HepG2 (cell line): ENCODE results near the gene CTPS2. TPM values are rescaled to one million over a fixed set of nuclear protein-coding genes. Genes with fewer than 3 reads are reported as not detected.

ENCODE experiments used
- ATAC-seq: fragments of 200-7000 bp; cut with Tn5 transposase; 3 replicates; pipeline ENCODE4 v1.9.1; 2020; ENCODE audit warnings: mild to moderate bottlenecking, moderate library complexity
- BruUV-seq: library from RNA; stranded (reverse); fragments of 400-500 nt; replicated peaks from 2 replicates; lab custom pipeline; 2021; lab: Mats Ljungman, UMichigan
- CTCF ChIA-PET: fragments of 300-600 bp; formaldehyde crosslinking; extraction: SDS; loops from one replicate; lab custom pipeline; 2021; ENCODE audit warnings: low total read pairs, inconsistent platforms, low intra/inter-chr PET ratio; lab: Yijun Ruan, JAX
- POLR2A ChIA-PET: fragments of 350-600 bp; sonication (Branson Sonifier 250); formaldehyde crosslinking; loops from one replicate; lab custom pipeline; 2020; ENCODE audit warnings: antibody characterized with exemption, inconsistent platforms; lab: Yijun Ruan, JAX
- DNase-seq: peaks from one replicate; pipeline ENCODE4 v3.0.0-alpha.2; 2015; ENCODE audit warnings: low spot score
- FAIRE-seq: peaks from 3 replicates; lab custom pipeline; 2011; peaks lifted over from hg19 to GRCh38; lab: Jason Lieb, UNC
- H2AFZ ChIP-seq: one replicate; pipeline ENCODE4 v1.6.1; 2011; ENCODE audit warnings: low read length, inconsistent platforms
- H3K27ac ChIP-seq: fragments of 300-600 bp; 3 replicates; pipeline ENCODE4 v1.8.0; 2011; ENCODE audit warnings: mixed run types, mild to moderate bottlenecking, mixed read lengths, low read length, inconsistent platforms; ENCODE audit not compliant: insufficient read depth; ENCODE audit errors: extremely low read length
- H3K27me3 ChIP-seq, 2 experiments: fragments of 200-600 bp in 1 of 2; 2 replicates in 1 of 2; 3 replicates in 1 of 2; pipeline versions ENCODE4 v1.6.0 to v1.8.0; 2011; ENCODE audit warnings: low read length in 2 of 2, mild to moderate bottlenecking in 2 of 2, moderate library complexity in 2 of 2, inconsistent platforms in 1 of 2; ENCODE audit not compliant: insufficient read depth in 2 of 2, control insufficient read depth in 1 of 2
- H3K36me3 ChIP-seq, 2 experiments: fragments of 200-600 bp in 1 of 2; replicated peaks in 1 of 2; 2 replicates in 1 of 2; 3 replicates in 1 of 2; pipeline versions ENCODE4 v1.5.1 to v1.8.0; 2011; ENCODE audit warnings: low read length in 2 of 2, inconsistent platforms in 1 of 2; ENCODE audit not compliant: insufficient read depth in 2 of 2, control insufficient read depth in 1 of 2
- H3K4me1 ChIP-seq: 2 replicates; pipeline ENCODE4 v1.5.1; 2012; ENCODE audit warnings: low read length, inconsistent platforms; ENCODE audit not compliant: insufficient read depth
- H3K4me2 ChIP-seq: 2 replicates; pipeline ENCODE4 v1.6.0; 2011; ENCODE audit warnings: low read depth, low read length, inconsistent platforms
- H3K4me3 ChIP-seq, 3 experiments: fragments of 200-600 bp in 1 of 3; sonication (generic), shearing (Covaris generic) in 1 of 3; replicated peaks in 1 of 3; 2 replicates each; pipeline ENCODE4 v1.5.1; 2011 to 2016; ENCODE audit warnings: low read length in 3 of 3, inconsistent platforms in 2 of 3, low read depth in 2 of 3, mild to moderate bottlenecking in 2 of 3, control low read depth in 1 of 3, mixed read lengths in 1 of 3; ENCODE audit not compliant: insufficient read depth in 1 of 3
- H3K79me2 ChIP-seq: one replicate; pipeline ENCODE4 v1.6.1; 2011; ENCODE audit warnings: low read length, inconsistent platforms; ENCODE audit not compliant: insufficient read depth
- H3K9ac ChIP-seq: 2 replicates; pipeline ENCODE4 v1.6.0; 2011; ENCODE audit warnings: mild to moderate bottlenecking, low read depth, low read length, inconsistent platforms; ENCODE audit not compliant: insufficient read depth
- H3K9me3 ChIP-seq: 2 replicates; pipeline ENCODE4 v1.5.1; 2012; ENCODE audit warnings: mild to moderate bottlenecking, low read length
- H4K20me1 ChIP-seq: 2 replicates; pipeline ENCODE4 v1.6.0; 2011; ENCODE audit warnings: inconsistent platforms, mild to moderate bottlenecking, low read length, moderate library complexity; ENCODE audit not compliant: insufficient read depth
- EEA1 ChIP-seq: sonication (generic); formaldehyde crosslinking; IDR thresholded peaks from 2 replicates; pipeline ENCODE4 v1.5.1; 2020; ENCODE audit warnings: mild to moderate bottlenecking, missing genetic modification reagents, borderline replicate concordance
- IKZF4 ChIP-seq: sonication (generic); formaldehyde crosslinking; IDR thresholded peaks from 2 replicates; pipeline ENCODE4 v1.5.1; 2020; ENCODE audit warnings: borderline replicate concordance, mild to moderate bottlenecking, low read depth, missing genetic modification reagents; ENCODE audit errors: not compliant biosample characterization
- KDM3A ChIP-seq: IDR thresholded peaks from 2 replicates; pipeline ENCODE4 v1.6.1; 2018; ENCODE audit warnings: low read depth, missing compliant biosample characterization
- PAWR ChIP-seq: sonication (generic); formaldehyde crosslinking; IDR thresholded peaks from 2 replicates; pipeline ENCODE4 v1.4.0; 2020; ENCODE audit warnings: missing genetic modification reagents, mild to moderate bottlenecking, borderline replicate concordance
- ZNF264 ChIP-seq: sonication (generic); formaldehyde crosslinking; IDR thresholded peaks from 2 replicates; pipeline ENCODE4 v1.4.0; 2020; ENCODE audit warnings: missing genetic modification reagents
- WGBS: methylation state at CpG from one replicate; pipeline ENCODE4 v1.1.6; 2017; ENCODE audit warnings: low lambda C conversion rate; 5-methylcytosine and 5-hydroxymethylcytosine counted together
- in situ Hi-C: cut with HindIII; loops from 2 replicates; pipeline ENCODE4 v1.10.0; 2017; ENCODE audit warnings: low pct_unique_long_range_greater_than_20kb; ENCODE audit not compliant: extremely low pct_ligation_motif_present
- intact Hi-C: fragments of 100-400 bp; cut with micrococcal nuclease; formaldehyde crosslinking; loops from one replicate; pipeline ENCODE4 v1.10.0; 2022; ENCODE audit not compliant: unreplicated experiment
- polyA plus RNA-seq, 8 experiments: library from polyadenylated mRNA; depleted of rRNA in 3 of 8; stranded (reverse) in 7 of 8; unstranded in 1 of 8; fragments of >200 nt; fragmentation: Illumina TruSeq in 4 of 8; extraction: Trizol in 4 of 8; gene quantifications; 2 replicates each; pipeline versions ENCODE4 v1.2.1 to v1.2.3, GENCODE V29; 2011 to 2016; ENCODE audit warnings: low read depth in 4 of 8, missing spikeins in 1 of 8, mixed read lengths in 1 of 8; ENCODE audit not compliant: insufficient read depth in 1 of 8
- total RNA-seq, 5 experiments: library from RNA; depleted of rRNA; stranded (reverse); fragments of >200 nt; fragmentation: Illumina TruSeq; extraction: Trizol; gene quantifications; 2 replicates each; pipeline ENCODE4 v1.2.3, GENCODE V29; 2016; ENCODE audit warnings: low read depth in 1 of 5
- TF ChIP-seq, protein P1 (sequence below), 2 experiments: sonication (generic) in 1 of 2; formaldehyde crosslinking in 1 of 2; IDR thresholded peaks; 2 replicates each; pipeline versions ENCODE4 v1.4.0 to v1.6.1; 2016 to 2020; ENCODE audit warnings: borderline replicate concordance in 1 of 2, low read depth in 1 of 2, mild to moderate bottlenecking in 1 of 2, missing genetic modification reagents in 1 of 2
- TF ChIP-seq, protein P2 (sequence below): IDR thresholded peaks from 2 replicates; pipeline ENCODE4 v1.4.0; 2020; ENCODE audit warnings: mild to moderate bottlenecking, missing genetic modification reagents
- TF ChIP-seq, protein P3 (sequence below): sonication (generic); formaldehyde crosslinking; IDR thresholded peaks from 2 replicates; pipeline ENCODE4 v1.8.0; 2022; ENCODE audit warnings: missing genetic modification reagents, mild to moderate bottlenecking, inconsistent platforms, borderline replicate concordance
- TF ChIP-seq, protein P4 (sequence below): sonication (generic); formaldehyde crosslinking; IDR thresholded peaks from 2 replicates; pipeline ENCODE4 v1.4.0; 2020; ENCODE audit warnings: missing genetic modification reagents, borderline replicate concordance

The CTPS2 gene
- total and polyA plus RNA-seq, 2 of the 13 experiments (the other 11 are each of a cell fraction or from before 2014, with no cell fraction given), result 10.3 to 26.1 TPM

DNA sequence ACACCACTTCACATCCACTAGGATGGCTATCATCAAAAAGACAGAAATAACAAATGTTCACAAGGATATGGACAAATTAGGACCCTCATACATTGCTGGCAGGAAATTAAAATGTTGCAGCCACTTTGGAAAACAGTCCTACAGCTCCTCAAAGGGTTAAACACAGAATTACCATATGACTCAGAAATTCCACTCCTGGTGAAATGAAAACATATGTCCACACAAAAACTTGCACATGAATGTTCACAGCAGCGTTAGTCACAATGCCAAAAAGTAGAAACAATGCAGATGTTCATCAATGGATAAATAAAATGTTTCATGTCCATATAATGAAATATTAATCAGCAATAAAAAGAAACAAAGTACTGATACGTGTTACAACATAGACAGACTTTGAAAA lies 47.4 kb downstream of the CTPS2 start:
- DNase-seq (no peak), ATAC-seq (no peak), FAIRE-seq (no peak)
- H4K20me1 ChIP-seq, result no peaks in the 10 kb centered on the region
- no peaks in the 10 kb centered on the region for H3K4me1 ChIP-seq
- BruUV-seq, result no TSS peak
- H3K36me3 ChIP-seq, result peaks cover 3 to 18% of the 10 kb centered on the region in 2 experiments; a peak in 3 of 5 replicates
- H3K27ac ChIP-seq, result no peak overlapping the region
- H2AFZ ChIP-seq, result no peak overlapping the region
- 92% methylated on average over 2 of the region's 2 CpGs for WGBS
- H3K4me2 ChIP-seq, result no peak overlapping the region
- no peaks in the 10 kb centered on the region for H3K27me3 ChIP-seq
- H3K79me2 ChIP-seq, result no peaks in the 10 kb centered on the region
- in situ Hi-C loops (loop anchor here (25.0 kb wide), 1 partner anchor 203 kb away; no protein-coding TSS in a partner anchor), intact Hi-C loops (no loop called here)
- ChIA-PET POLR2A (no interaction called here), CTCF (no interaction called here)
- H3K9me3 ChIP-seq, result no peaks in the 10 kb centered on the region
- no peak overlapping the region for H3K4me3 ChIP-seq
- no peak overlapping the region for H3K9ac ChIP-seq
- TF ChIP-seq PAWR (CRISPR knock-in tag) (no peak), EEA1 (CRISPR knock-in tag) (no peak), ZNF264 (CRISPR knock-in tag) (no peak), IKZF4 (no peak), KDM3A (no peak)
- TF ChIP-seq, protein P1, sequence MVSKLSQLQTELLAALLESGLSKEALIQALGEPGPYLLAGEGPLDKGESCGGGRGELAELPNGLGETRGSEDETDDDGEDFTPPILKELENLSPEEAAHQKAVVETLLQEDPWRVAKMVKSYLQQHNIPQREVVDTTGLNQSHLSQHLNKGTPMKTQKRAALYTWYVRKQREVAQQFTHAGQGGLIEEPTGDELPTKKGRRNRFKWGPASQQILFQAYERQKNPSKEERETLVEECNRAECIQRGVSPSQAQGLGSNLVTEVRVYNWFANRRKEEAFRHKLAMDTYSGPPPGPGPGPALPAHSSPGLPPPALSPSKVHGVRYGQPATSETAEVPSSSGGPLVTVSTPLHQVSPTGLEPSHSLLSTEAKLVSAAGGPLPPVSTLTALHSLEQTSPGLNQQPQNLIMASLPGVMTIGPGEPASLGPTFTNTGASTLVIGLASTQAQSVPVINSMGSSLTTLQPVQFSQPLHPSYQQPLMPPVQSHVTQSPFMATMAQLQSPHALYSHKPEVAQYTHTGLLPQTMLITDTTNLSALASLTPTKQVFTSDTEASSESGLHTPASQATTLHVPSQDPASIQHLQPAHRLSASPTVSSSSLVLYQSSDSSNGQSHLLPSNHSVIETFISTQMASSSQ (IDR thresholded peaks at IDR 0.05; ENCODE audit: low read depth), result no peak
- TF ChIP-seq, protein P1 (CRISPR knock-in tag; IDR thresholded peaks at IDR 0.05; ENCODE audit: borderline replicate concordance), result no peak
- TF ChIP-seq, protein P2, sequence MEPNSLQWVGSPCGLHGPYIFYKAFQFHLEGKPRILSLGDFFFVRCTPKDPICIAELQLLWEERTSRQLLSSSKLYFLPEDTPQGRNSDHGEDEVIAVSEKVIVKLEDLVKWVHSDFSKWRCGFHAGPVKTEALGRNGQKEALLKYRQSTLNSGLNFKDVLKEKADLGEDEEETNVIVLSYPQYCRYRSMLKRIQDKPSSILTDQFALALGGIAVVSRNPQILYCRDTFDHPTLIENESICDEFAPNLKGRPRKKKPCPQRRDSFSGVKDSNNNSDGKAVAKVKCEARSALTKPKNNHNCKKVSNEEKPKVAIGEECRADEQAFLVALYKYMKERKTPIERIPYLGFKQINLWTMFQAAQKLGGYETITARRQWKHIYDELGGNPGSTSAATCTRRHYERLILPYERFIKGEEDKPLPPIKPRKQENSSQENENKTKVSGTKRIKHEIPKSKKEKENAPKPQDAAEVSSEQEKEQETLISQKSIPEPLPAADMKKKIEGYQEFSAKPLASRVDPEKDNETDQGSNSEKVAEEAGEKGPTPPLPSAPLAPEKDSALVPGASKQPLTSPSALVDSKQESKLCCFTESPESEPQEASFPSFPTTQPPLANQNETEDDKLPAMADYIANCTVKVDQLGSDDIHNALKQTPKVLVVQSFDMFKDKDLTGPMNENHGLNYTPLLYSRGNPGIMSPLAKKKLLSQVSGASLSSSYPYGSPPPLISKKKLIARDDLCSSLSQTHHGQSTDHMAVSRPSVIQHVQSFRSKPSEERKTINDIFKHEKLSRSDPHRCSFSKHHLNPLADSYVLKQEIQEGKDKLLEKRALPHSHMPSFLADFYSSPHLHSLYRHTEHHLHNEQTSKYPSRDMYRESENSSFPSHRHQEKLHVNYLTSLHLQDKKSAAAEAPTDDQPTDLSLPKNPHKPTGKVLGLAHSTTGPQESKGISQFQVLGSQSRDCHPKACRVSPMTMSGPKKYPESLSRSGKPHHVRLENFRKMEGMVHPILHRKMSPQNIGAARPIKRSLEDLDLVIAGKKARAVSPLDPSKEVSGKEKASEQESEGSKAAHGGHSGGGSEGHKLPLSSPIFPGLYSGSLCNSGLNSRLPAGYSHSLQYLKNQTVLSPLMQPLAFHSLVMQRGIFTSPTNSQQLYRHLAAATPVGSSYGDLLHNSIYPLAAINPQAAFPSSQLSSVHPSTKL (CRISPR knock-in tag), result no peak
- TF ChIP-seq, protein P3, sequence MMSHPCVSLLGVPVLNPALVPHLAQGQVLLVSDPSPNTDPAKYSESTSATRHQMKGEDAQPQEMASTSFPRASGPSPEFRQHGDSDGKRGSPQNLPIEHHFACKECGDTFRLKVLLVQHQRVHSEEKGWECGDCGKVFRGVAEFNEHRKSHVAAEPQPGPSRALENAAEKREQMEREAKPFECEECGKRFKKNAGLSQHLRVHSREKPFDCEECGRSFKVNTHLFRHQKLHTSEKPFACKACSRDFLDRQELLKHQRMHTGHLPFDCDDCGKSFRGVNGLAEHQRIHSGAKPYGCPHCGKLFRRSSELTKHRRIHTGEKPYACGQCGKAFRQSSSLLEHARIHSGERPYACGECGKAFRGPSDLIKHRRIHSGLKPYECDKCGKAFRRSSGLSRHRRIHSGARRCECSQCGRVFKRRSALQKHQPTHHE (CRISPR knock-in tag), result no peak
- TF ChIP-seq, protein P4, sequence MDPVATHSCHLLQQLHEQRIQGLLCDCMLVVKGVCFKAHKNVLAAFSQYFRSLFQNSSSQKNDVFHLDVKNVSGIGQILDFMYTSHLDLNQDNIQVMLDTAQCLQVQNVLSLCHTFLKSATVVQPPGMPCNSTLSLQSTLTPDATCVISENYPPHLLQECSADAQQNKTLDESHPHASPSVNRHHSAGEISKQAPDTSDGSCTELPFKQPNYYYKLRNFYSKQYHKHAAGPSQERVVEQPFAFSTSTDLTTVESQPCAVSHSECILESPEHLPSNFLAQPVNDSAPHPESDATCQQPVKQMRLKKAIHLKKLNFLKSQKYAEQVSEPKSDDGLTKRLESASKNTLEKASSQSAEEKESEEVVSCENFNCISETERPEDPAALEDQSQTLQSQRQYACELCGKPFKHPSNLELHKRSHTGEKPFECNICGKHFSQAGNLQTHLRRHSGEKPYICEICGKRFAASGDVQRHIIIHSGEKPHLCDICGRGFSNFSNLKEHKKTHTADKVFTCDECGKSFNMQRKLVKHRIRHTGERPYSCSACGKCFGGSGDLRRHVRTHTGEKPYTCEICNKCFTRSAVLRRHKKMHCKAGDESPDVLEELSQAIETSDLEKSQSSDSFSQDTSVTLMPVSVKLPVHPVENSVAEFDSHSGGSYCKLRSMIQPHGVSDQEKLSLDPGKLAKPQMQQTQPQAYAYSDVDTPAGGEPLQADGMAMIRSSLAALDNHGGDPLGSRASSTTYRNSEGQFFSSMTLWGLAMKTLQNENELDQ, result no peak
